RCC 7860 (cell line): ENCODE results near the gene LRRC58.
"Not testable (repeated sequence)": the region's sequence is repeated elsewhere in the genome, so short reads cannot be mapped to it uniquely, and the experiment has no call there.

ENCODE experiments used
- DNase-seq: peaks from one replicate; pipeline ENCODE4 v3.0.0-alpha.2; 2015; ENCODE audit warnings: low spot score
- FAIRE-seq: peaks from 2 replicates; lab custom pipeline; 2012; peaks lifted over from hg19 to GRCh38; lab: Jason Lieb, UNC

LRRC58 gene

DNA sequence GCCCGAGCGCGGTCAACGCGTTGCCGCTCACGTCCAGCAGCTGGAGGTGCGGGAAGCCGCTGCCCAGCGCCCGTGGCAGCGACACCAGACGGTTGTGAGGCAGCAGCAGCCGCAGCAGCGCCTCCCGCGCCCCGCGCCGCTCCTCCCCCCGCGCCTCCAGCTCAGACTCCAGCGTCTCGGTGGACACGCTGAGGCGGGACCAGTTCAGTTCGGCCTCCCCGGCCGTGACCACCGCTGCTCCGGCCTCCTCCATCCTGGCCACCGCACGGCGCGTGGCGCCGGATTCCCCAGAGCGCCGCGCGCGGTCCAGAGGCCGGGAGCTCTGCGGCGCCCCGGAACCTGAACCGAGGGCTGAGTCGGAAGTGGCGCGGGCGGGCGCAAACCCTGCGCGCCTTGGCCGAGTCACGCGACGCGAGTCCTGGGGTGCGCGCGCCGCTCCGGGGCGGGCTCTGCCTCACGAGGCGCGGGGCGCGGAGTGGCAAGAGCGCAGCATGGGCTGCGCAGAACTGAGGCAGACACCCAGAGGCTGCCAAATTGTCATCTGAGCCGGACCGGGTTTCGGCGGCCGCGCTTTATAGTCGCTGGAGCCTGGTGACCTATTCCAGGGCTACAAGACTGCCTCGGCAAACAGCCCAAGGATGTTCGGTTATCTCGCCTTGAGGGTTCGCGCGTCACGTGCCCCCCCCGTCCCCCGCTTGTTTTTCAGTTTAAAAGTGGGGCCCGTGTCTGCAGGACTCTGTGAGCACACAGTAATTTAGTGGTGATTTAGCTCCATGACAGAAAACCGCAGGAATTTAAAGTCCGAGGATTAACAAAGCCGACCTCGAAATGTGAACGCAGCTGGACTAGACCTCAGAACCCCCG, at the start of gene LRRC58:
Gene LRRC58, minus strand, starts transcription at position 364 of the 864 bp plus-strand sequence. Its CDS starts 111 bp downstream, at position 253.
- DNase-seq (peak; percentile 78), FAIRE-seq (no peak)

DNA sequence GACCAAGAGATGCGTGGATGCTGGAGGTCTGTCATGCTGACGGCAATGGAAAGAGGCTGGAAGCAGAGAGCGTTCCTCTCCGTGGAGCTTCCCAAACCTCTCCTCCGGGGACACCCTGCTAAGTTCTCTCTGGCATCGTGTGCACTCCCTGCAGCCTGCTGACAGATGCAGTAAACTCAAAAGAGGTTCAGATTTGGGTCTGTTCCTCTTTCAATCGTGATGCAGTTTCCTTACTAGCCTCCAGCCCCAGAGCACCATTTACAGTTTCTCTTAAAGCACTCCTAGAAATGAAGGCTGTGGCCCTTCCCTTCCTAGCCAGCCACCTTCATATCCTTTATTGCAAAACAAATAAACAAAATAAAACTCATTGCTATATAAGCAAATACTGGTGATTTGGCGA, 47.3 kb upstream of the LRRC58 start:
- DNase-seq (no peak), FAIRE-seq (no peak)

DNA sequence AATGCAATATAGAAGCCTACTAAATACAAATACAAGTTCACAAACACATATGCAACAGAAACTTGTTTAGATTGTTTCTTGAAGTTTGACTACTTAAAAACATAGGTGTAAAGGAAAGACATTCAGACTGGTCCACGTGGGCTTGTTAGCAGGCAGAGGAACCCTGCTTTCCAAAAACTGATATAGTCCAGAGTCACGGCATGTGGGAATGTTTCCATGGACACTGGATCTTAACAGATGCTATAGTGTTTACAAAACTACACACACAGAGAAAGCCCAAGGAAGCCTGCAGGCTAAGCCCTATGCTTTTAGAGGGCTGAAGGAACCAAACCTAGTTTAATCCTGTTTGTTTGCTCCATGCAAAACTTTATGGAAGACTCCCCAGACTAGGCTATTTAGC, 45.2 kb upstream of the LRRC58 start:
- DNase-seq (no peak), FAIRE-seq (no peak)

DNA sequence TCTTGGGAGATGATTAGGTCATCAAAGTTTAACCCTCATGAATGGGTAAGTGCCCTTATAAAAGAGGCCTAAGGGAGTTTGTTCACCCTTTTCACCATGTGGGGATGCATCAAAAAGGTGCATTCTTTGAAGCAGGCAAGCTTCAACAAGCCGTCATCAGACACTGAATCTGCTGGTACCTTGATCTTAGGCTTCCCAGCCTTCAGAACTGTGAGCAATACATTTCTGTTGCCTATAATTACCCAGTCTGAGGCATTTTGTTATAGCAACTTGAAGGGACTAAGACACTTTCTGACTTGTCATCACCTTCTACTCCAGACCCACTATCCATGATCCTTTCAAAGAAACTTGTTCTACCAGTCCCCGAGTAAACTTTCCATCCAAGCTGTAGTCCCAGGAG, 44.6 kb upstream of the LRRC58 start:
- no peak for DNase-seq
- no peak for FAIRE-seq

DNA sequence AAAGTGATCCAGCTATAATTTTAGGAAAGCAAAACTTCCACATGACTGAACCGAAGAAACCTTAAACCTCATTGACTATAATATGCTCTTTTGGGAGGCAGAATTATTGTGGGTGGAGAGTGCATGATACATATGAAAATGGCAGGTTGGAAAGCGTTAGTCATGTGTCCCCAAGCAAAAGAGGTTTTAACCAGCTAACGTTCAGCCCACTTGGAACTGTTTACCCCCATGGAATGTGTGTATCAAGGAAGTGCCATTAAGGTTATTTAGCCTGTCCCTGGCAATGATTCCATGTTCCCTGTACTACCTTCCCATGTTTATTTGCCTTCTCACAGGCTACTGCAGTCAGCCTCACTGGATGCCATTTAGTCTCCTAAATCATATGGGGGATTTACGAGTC, 44.1 kb upstream of the LRRC58 start:
- no peak for FAIRE-seq
- no peak for DNase-seq

DNA sequence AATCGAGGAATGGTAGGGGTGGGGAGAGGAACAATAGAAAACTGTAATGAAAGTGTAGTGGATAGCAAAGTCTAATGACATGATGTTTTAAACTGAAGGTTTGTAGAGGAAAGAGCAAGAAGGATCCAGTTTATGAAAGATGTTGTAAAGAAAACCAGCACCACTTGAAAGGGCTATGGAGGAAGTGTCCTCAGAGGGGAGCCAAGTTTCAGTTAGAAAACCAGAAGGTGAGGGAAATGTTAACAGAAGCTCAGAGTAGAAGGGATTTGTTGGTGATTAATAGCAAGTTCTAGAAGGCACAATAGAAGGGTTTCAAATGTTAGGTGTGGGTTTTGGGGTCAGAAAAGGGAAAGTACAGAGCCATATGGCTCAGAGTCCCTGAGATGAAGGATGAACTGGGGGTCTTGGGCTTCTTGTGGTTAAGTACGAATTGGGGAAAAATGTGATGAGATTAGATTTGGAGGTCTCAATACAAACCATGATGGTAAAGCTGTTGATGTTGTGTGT, 33.8 kb upstream of the LRRC58 start:
- no peak for DNase-seq
- no peak for FAIRE-seq

DNA sequence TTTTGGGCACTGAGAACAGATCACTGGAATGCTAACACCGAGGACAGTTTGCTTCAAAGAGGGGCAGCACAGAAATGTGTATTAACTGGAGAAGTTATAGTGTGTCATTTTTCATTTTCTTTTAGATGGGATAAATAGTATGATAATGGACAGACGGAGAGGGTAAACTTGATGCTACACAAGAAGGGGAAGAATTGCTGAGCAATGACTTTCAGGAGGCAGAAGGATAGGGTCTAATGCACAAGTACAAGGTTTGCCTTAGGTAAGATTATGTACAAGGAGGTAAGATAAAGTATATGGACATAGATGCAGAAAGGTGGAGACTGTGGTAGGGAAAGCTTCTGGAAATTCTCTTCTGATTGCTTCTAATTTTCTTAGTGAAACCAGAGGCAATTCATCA, 32.3 kb upstream of the LRRC58 start:
- FAIRE-seq (no peak), DNase-seq (no peak)

DNA sequence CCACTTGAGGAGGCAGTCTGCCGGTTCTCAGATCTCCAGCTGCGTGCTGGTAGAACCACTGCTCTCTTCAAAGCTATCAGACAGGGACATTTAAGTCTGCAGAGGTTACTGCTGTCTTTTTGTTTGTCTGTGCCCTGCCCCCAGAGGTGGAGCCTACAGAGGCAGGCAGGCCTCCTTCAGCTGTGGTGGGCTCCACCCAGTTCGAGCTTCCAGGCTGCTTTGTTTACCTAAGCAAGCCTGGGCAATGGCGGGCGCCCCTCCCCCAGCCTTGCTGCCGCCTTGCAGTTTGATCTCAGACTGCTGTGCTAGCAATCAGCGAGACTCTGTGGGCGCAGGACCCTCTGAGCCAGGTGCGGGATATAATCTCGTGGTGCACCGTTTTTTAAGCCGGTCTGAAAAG, 28.8 kb upstream of the LRRC58 start:
- DNase-seq, FAIRE-seq: not testable (repeated sequence)

DNA sequence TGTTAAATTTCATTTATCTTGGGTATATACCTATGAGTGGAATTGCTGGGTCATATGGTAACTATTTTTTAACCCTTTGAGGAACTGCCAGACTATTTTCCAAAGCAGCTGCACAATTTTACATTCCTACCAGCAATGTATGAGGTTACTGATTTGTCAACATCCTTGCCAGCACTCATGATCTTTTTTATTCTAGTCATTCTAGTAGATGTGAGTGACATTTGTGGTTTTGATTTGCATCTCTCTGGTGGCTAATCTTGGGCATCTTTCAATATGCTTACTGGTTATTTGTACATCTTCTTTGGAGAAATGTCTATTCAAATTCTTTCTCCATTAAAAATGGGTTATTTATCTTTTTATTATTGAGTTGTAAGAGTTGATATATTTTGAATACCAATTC, 21.3 kb upstream of the LRRC58 start:
- FAIRE-seq (no peak), DNase-seq (no peak)

DNA sequence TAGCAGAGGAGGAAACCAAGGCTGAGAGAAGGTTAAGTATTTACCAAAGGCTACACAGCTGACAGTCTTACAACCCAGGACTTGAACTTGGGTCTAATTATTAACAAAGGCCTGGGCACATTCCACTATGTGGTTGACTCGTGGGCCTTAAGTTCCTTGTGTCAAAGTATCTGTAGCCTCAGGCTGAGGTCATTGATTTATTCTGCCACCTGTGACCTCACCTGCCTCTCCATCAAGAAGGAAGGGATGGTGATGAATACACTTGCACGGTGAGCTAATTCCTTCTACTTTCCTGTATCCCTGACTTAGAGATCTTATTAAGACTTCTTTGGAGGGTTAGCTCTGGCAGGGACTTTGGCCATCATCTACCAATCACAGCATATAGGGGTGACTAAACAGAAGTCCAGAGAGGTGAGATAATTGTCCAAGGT, 19.9 kb upstream of the LRRC58 start:
- peak; percentile 97 for FAIRE-seq
- peak; percentile 88 for DNase-seq

DNA sequence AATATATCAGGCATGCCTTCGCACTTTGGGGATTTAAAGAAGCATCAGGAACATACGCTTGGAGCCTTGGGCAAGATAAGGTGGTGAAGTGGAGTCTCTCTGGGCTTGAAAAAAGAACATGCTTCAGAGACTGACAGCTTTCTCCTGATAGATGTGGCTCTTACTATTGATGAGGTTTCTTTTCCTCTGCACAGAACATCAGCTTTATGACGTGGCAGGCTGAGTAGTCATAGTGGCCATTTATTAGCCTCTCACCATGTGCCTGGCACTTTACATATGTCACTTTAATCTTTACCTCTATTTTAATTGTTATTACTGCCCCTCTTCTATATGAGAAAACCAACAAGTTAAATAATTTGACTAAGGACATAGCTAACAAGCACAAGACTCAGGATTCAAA, 19.0 kb upstream of the LRRC58 start:
- DNase-seq (no peak), FAIRE-seq (no peak)

DNA sequence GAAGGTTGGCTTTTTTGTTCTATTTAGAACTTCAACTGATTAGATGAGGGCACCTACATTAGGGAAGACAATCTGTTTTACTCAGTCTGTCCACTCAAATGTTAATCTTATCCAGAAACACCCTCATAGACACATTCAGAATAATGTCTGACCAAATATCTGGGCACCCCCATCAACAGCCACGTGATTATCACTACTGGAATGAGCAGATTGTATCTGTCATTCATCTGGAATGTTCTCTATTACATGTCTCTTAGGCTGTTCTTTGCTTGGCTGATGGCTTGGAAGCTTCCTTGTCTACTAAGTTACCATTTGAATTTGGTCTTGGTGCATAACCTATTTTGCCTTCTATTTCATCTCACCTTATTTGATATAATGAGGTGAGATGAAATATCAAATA, 15.7 kb upstream of the LRRC58 start:
- FAIRE-seq = no peak
- DNase-seq = peak; percentile 26

DNA sequence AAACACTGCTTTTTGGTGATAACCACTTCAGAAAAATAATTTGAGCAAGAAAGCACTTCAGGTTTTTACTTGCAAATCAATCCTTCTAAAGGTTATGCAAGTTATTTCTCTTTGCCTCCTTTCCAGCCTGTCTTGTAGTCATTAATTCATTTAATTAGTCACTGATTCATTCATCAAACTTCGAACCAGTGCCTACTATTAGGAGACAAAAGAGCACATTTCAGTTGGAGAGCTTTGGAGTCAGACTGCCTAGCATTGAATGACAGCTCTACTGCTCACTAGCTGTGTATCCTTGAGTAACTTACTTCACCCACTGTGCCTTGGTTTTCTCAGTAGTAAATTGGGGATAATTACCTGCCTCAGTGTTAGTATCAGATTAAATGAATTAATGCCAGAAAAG, 14.9 kb upstream of the LRRC58 start:
- DNase-seq (no peak), FAIRE-seq (no peak)

DNA sequence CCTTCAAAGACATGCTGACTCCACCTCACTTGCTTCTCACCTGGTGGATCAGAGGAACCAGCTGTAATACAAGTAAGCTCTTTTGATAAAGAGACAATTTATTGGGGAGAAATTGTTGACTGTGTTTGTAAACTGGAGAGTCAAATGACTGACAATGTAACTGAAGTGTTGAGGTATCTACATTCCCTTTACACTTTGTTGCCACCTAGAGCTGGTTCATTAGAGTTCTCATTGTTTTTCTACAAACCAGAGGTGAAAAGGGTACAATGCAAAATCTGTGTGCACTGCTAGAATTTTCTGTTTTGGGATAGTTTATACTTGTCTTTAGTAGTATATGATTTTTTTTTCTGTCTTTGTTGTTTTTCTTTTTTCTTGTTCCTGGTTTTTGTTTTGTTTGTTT, 8.7 kb upstream of the LRRC58 start:
- DNase-seq (no peak), FAIRE-seq (no peak)

DNA sequence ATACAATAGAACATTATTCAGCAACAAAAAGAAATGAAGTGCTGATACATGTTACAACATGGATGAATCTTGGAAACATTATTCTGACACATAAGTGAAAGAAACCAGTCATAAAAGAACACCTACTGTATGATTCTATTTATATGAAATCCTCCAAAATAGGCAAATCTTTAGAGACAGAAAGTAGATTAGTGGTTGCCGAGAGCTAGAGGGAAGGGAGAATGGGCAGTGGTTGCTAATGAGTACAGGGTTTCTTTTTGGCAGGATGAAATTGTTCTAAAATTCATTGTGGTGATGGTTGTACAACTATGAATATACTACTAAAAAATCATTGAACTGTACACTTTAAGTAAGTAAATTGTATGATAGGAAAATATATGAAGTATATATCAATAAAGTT, 6.3 kb upstream of the LRRC58 start:
- no peak for DNase-seq
- no peak for FAIRE-seq

DNA sequence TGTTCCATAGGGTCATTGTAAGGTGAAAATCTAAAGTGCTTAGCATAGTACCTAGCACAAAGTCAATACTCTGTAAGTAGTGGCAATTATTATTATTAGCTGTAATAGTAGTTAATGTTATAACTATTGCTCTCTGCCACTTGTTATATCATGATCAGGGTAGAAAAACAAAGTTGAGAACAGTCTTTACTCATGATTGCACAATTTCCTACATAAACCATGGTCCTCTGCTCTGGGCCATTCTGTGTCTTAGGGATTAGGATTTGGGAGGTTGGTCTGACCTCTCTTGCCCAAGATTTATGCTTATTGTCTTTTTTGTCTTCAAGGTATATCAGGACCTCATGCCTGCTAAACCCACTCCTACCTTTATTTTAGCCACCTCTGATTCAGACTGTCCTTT, 4.3 kb upstream of the LRRC58 start:
- no peak for DNase-seq
- no peak for FAIRE-seq

DNA sequence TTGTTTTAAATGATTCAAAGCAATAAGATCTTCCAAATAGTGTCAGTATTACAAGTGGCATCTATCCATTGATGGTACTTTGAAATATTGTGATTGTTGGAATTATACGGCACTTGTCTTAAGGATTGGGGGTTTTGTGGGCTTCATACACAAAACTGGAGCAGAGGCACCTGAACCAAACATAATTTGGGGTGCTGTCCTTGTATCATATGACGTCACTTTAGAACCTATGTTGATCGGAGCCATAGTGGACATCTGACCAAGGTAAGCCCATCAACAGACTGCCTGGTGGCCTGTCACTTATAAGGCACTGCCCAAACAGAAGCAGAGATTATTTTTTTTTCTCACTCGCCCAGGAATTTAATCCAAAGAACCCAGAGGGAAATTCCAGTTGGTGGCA, 2.9 kb upstream of the LRRC58 start:
- no peak for FAIRE-seq
- no peak for DNase-seq

DNA sequence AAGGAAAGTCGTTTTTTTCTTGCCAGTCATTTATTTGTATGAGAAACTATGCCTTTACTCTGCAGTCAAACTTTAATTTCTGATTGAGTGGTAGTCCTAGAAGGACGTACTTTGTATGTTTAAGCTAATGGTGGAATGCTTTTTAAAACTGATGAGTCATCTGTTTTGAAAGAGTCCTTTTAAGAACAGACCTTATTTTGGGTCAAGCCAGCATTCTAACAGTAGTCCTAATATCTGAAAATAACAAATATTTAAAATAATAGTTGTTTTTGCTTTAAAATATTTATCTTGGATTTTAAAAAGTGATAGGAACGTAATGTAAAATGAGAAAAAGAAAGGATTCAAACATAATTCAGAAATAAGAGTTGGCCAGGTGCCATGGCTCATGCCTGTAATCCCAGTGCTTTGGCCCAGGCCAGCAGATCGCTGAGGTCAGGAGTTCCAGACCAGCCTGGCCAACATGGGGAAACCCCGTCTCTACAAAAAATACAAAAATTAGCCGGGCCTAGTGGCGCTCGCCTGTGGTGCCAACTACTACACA, 1.3 kb upstream of the LRRC58 start:
- FAIRE-seq (peak; percentile 76), DNase-seq (peak; percentile 47)

DNA sequence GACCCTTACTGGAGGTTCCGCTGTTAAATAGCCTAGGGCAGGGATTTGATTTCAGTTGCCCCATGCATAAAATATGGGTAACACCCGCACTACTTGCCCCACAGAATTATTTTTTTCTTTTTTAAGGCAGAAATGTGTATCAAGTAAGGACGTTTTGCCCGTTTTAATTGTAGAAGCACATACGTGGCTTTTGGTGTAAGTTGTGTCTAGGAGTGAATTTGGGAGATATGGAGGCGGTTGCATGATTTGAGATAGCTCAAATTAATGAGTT, 636 bp upstream of the LRRC58 start:
- FAIRE-seq = no peak
- no peak for DNase-seq

DNA sequence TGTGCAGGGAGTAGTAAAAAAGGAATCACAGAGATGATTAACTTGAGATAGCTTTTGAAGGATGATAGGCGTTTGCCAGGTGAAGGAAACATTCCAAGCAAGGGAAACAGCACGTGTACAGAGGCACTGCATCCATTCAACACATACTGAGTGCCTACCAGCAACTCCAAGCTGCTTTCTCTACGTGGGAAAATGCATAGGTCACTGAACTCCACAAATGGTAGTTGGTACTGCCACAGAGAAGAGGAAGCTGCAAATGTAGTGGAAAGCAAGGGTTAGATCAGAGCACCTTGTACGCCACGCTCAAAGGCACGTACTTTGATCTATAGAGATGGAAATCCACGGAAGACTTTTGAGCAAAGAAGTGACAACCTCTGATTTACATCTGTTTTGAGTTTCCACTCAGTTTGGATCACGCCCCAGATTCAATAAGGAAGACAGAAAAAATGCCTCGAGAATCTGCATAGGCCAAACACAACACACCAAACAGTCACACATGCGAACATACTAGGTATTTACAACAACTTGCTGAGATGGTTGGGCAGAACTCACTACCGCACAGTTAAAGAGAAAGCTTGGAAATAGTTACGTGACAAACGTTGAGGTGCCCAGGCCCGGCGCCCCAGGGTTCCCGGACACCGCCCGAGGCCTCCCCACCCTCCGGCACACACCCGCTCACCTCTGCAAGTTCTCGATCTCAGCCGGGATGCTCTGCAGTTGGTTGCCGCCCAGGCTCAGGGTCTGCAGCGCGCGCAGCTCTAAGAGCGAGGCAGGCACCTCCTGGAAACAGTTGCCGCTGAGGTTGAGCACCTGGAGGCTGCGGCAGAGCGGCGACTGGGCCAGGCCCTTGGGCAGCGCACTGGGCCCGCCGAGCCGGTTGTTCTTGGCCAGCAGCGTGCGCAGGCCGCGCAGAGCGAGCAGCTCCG, 826 bp downstream of the LRRC58 start:
- no peak for FAIRE-seq

DNA sequence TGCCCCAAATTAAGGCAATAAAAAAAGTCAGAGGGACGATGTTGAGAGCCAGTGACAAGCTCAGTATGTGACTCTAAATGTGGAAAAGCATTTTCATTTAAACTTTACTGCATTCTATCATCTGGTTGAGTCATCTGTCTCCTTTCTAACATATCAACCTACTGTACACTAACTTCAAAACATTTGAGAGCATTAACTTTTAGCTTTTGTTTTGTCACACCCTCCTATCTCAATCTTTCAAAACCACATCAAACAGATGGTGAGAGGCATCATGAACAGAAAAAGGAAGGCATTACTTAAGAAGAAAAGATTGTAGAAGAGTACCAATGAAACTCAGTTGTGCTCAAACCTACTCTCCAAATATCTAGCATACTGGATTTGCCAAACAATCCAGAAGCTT, 4.8 kb downstream of the LRRC58 start:
- FAIRE-seq (no peak), DNase-seq (no peak)

More for the DNA sequence above, 826 bp downstream of the LRRC58 start:
- DNase-seq = peak; percentile 13
